Left ventricle myocardium inferior (tissue), 1 donor: Measurements from ENCODE around the gene ROBO2. TPM values are rescaled to one million over a fixed set of nuclear protein-coding genes. Genes with fewer than 3 reads are reported as not detected.

Experiments
- DNase-seq: peaks from one replicate; pipeline ENCODE4 v3.0.0-alpha.2; 2020
- H3K27ac ChIP-seq: fragments of 200-600 bp; replicated peaks from 2 replicates; pipeline ENCODE4 v1.8.0; 2021
- H3K27me3 ChIP-seq: fragments of 200-600 bp; 2 replicates; pipeline ENCODE4 v1.8.0; 2021; ENCODE audit warnings: low read depth
- H3K36me3 ChIP-seq: fragments of 200-600 bp; 2 replicates; pipeline ENCODE4 v1.8.0; 2021
- H3K4me1 ChIP-seq: fragments of 200-600 bp; 2 replicates; pipeline ENCODE4 v1.8.0; 2021
- H3K4me3 ChIP-seq: fragments of 200-600 bp; 2 replicates; pipeline ENCODE4 v1.8.0; 2021; ENCODE audit warnings: mild to moderate bottlenecking, moderate library complexity
- H3K9me3 ChIP-seq: fragments of 200-600 bp; replicated peaks from 2 replicates; pipeline ENCODE4 v1.8.0; 2021
- CTCF ChIP-seq: fragments of 200-600 bp; IDR thresholded peaks from 2 replicates; pipeline ENCODE4 v1.8.0; 2021; ENCODE audit warnings: antibody characterized with exemption, mild to moderate bottlenecking, borderline replicate concordance
- intact Hi-C: fragments of 100-400 bp; cut with micrococcal nuclease; formaldehyde crosslinking; loops from one replicate; pipeline ENCODE4 v1.11.0; 2022
- total RNA-seq: library from RNA; stranded (reverse); fragmentation: NEBNext Ultra II Directional; extraction: Animal tissue kit (Norgen Biotek cat#: 25700); gene quantifications from one replicate; pipeline ENCODE4 v1.2.1, GENCODE V29; 2021
- donor health status: DM: no; HTN: yes; CAD: no; lungs with severe emphysema.

ROBO2 gene
- total RNA-seq, 1 donor from 2014 or later: 0.19 TPM

GRCh38 chr3:77086408-77086807 lies 46.5 kb downstream of the ROBO2 start:
- Histone ChIP-seq H3K4me3 (no peak overlapping the region), H3K9me3 (no peaks in the 10 kb centered on the region), H3K4me1 (peaks cover 8% of the 10 kb centered on the region), H3K27ac (no peak overlapping the region), H3K27me3 (no peaks in the 10 kb centered on the region), H3K36me3 (no peaks in the 10 kb centered on the region)
- DNase-seq: no peak
- no peak for TF ChIP-seq CTCF
- intact Hi-C loops: no loop called here

- no peaks in the 10 kb centered on the region for H3K27me3 ChIP-seq
- no peaks in the 10 kb centered on the region for H3K4me1 ChIP-seq
These were observed 51.9 kb downstream of the ROBO2 start for GRCh38 chr3:77091809-77092208.

GRCh38 chr3:77093101-77093500 lies 53.2 kb downstream of the ROBO2 start:
- no peaks in the 10 kb centered on the region for H3K27me3 ChIP-seq
- H3K9me3 ChIP-seq: no peaks in the 10 kb centered on the region
- no peak overlapping the region for H3K27ac ChIP-seq
- no peaks in the 10 kb centered on the region for H3K36me3 ChIP-seq
- TF ChIP-seq CTCF: no peak
- intact Hi-C loops: no loop called here
- DNase-seq: no peak
- no peak overlapping the region for H3K4me3 ChIP-seq
- no peaks in the 10 kb centered on the region for H3K4me1 ChIP-seq

More at GRCh38 chr3:77091809-77092208, 51.9 kb downstream of the ROBO2 start:
- no peak for DNase-seq
- Histone ChIP-seq H3K9me3 (no peaks in the 10 kb centered on the region), H3K36me3 (no peaks in the 10 kb centered on the region), H3K27ac (no peak overlapping the region), H3K4me3 (no peak overlapping the region)
- intact Hi-C loops: no loop called here
- no peak for TF ChIP-seq CTCF

GRCh38 chr3:77096145-77096544 lies 56.2 kb downstream of the ROBO2 start:
- H3K27ac ChIP-seq: no peak overlapping the region
- H3K4me3 ChIP-seq: no peak overlapping the region
- DNase-seq: no peak
- no peaks in the 10 kb centered on the region for H3K9me3 ChIP-seq
- no peaks in the 10 kb centered on the region for H3K4me1 ChIP-seq
- H3K36me3 ChIP-seq: no peaks in the 10 kb centered on the region
- no peaks in the 10 kb centered on the region for H3K27me3 ChIP-seq
- no peak for TF ChIP-seq CTCF
- intact Hi-C loops: no loop called here

- Histone ChIP-seq H3K4me3 (no peak overlapping the region), H3K27ac (no peak overlapping the region), H3K4me1 (no peaks in the 10 kb centered on the region), H3K27me3 (no peaks in the 10 kb centered on the region), H3K36me3 (no peaks in the 10 kb centered on the region), H3K9me3 (no peaks in the 10 kb centered on the region)
- TF ChIP-seq CTCF: no peak
- DNase-seq: no peak
- intact Hi-C loops: no loop called here
These were observed 57.3 kb downstream of the ROBO2 start for GRCh38 chr3:77096966-77097890.
